ENCODE measurements around the gene TNIK. TPM values are rescaled to one million over a fixed set of nuclear protein-coding genes. Genes with fewer than 3 reads are reported as not detected.

TNIK gene
- total RNA-seq, 6 donors from 2014 or later, result 23.2 to 74.4 (median 38.3) TPM

DNA sequence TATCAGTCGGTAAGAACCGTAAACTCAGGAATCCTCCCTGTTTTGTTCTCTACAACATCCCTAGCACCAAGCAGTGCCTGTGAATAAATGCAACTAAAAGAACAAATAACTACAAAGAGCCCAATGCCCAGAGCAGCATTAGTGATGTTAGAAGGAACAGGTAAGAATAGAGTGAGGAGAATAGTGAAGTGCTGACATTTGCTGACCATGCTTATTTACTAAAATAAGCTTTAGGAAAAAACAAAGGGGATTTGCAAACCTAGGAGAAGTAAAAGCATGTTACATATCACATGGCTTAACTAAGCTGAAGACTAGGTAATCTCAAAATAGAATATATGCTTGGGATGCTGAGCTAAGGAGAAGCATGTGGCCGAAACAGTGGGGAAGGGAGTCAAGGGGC, 247.6 kb downstream of the TNIK start:
- no peak for DNase-seq
- TF ChIP-seq, protein P1, sequence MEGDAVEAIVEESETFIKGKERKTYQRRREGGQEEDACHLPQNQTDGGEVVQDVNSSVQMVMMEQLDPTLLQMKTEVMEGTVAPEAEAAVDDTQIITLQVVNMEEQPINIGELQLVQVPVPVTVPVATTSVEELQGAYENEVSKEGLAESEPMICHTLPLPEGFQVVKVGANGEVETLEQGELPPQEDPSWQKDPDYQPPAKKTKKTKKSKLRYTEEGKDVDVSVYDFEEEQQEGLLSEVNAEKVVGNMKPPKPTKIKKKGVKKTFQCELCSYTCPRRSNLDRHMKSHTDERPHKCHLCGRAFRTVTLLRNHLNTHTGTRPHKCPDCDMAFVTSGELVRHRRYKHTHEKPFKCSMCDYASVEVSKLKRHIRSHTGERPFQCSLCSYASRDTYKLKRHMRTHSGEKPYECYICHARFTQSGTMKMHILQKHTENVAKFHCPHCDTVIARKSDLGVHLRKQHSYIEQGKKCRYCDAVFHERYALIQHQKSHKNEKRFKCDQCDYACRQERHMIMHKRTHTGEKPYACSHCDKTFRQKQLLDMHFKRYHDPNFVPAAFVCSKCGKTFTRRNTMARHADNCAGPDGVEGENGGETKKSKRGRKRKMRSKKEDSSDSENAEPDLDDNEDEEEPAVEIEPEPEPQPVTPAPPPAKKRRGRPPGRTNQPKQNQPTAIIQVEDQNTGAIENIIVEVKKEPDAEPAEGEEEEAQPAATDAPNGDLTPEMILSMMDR (IDR thresholded peaks at IDR 0.05), result no peak
- TF ChIP-seq EP300 (IDR thresholded peaks at IDR 0.05), result no peak
- no peak for TF ChIP-seq POLR2AphosphoS5 (IDR thresholded peaks at IDR 0.05)
- TF ChIP-seq POLR2A (IDR thresholded peaks at IDR 0.05), result no peak
- Histone ChIP-seq H3K4me1 (no peaks in the 10 kb centered on the region), H3K9me3 (no peaks in the 10 kb centered on the region), H3K27ac (no peak overlapping the region), H3K4me3 (no peak overlapping the region), H3K36me3 (no peaks in the 10 kb centered on the region), H3K27me3 (no peaks in the 10 kb centered on the region)
- 86% methylated on average over 3 of the region's 3 CpGs for WGBS, 2 donors
- ATAC-seq (ENCODE audit: low FRiP score in 2 of 2), result no peak

DNA sequence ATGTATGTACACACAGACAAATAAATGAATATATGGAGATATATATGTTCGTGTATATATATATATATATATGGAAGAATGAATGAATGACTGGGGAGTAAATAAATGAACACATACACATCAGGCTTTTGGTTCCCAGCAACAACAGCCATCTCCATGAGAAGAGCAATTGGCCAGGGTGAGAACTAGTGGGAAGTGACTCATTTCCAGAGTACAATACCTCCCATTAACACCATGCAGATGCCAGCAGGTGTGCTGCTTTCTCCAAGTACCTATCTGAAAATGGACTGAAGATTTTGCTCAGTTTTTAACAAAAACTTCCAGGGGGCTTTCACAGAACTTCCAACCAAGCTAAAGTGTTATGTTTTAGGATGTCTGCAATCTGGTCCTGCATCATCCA, 253.9 kb downstream of the TNIK start:
- TF ChIP-seq, protein P1 (IDR thresholded peaks at IDR 0.05), result no peak
- TF ChIP-seq EP300 (IDR thresholded peaks at IDR 0.05) (no peak), POLR2A (IDR thresholded peaks at IDR 0.05) (no peak), POLR2AphosphoS5 (IDR thresholded peaks at IDR 0.05) (no peak)
- 81 to 91% methylated on average over 1 of the region's 1 CpG for WGBS, 2 donors
- Histone ChIP-seq H3K9me3 (no peaks in the 10 kb centered on the region), H3K36me3 (no peaks in the 10 kb centered on the region), H3K4me3 (no peak overlapping the region), H3K4me1 (no peaks in the 10 kb centered on the region), H3K27me3 (no peaks in the 10 kb centered on the region), H3K27ac (no peak overlapping the region)
- DNase-seq (no peak), ATAC-seq (ENCODE audit: low FRiP score in 2 of 2) (no peak)

DNA sequence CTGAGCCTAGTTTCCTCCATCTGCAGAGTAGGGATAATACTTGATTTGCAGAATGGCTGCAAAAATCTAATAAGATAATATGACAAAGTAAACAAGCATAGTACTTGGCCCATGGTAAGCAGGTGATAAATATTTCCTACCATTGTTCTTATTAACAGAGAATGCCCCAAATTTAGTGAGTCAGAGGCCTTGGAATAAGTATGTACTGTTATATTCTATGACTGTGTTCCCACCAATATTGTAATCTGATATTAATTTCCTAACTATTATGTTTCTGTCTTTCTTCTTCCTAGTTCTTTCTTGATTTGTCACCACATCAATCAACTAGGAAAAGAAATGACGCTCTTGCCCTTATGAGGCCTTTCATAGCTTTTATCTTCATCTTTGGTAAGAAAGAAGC, 255.3 kb downstream of the TNIK start:
- WGBS, 2 donors, result 75 to 80% methylated on average over 1 of the region's 1 CpG
- ATAC-seq (ENCODE audit: low FRiP score in 2 of 2), result no peak

DNA sequence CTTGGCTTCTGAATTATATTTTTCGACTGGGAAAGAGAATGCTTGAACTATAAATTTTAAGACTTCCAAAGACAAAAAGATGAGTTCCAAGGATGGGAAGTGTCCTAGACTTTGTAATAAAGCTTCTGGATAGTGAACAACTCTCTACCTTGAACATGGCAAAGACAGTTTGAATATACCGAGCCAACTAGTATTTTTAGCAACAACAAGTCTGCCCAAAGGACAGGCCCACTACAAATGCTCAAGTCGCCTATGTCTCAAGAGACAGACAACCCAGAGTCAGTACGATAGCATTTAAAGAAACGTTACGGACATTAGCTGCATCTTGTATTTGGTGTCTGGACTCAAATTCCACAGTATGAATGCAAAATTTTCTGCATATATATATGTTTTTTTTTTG, 258.4 kb downstream of the TNIK start:
- ATAC-seq (ENCODE audit: low FRiP score in 2 of 2) (no peak), DNase-seq (no peak)
- 86 to 93% methylated on average over 6 of the region's 6 CpGs for WGBS, 2 donors
- Histone ChIP-seq H3K4me1 (peaks cover 0 to 7% (median 0%) of the 10 kb centered on the region in 4 donors), H3K27ac (no peak overlapping the region), H3K4me3 (no peak overlapping the region), H3K36me3 (no peaks in the 10 kb centered on the region), H3K27me3 (no peaks in the 10 kb centered on the region), H3K9me3 (no peaks in the 10 kb centered on the region)
- TF ChIP-seq EP300 (IDR thresholded peaks at IDR 0.05), result no peak
- no peak for TF ChIP-seq POLR2A (IDR thresholded peaks at IDR 0.05)
- TF ChIP-seq, protein P1 (IDR thresholded peaks at IDR 0.05), result no peak
- no peak for TF ChIP-seq POLR2AphosphoS5 (IDR thresholded peaks at IDR 0.05)

More for the DNA sequence above, 255.3 kb downstream of the TNIK start:
- peaks cover 0 to 7% (median 0%) of the 10 kb centered on the region in 4 donors for H3K4me1 ChIP-seq
- no peak overlapping the region for H3K27ac ChIP-seq
- TF ChIP-seq, protein P1 (IDR thresholded peaks at IDR 0.05), result no peak
- TF ChIP-seq POLR2AphosphoS5 (IDR thresholded peaks at IDR 0.05), result no peak
- no peak for TF ChIP-seq EP300 (IDR thresholded peaks at IDR 0.05)
- TF ChIP-seq POLR2A (IDR thresholded peaks at IDR 0.05), result no peak
- no peaks in the 10 kb centered on the region for H3K27me3 ChIP-seq
- no peaks in the 10 kb centered on the region for H3K9me3 ChIP-seq
- DNase-seq, result no peak
- H3K4me3 ChIP-seq, result no peak overlapping the region
- no peaks in the 10 kb centered on the region for H3K36me3 ChIP-seq

DNA sequence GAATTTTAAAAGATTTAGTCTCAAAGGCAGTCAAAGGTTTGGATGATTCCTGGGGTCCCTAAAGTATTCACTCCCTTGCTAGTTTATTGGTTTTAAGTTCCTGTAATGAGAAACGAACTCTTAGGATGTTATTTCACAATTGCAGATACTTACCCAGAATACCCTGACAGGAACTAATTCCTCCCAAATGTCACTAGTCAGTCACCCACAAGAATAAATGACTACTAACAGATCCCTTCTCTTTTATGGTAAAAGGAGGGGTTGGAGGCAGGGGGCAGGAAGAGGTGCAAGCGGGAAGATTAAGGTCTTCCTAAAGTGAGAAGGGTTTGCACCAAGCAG, 259.5 kb downstream of the TNIK start:
- ATAC-seq (ENCODE audit: low FRiP score in 2 of 2), result no peak
- H3K9me3 ChIP-seq, result no peaks in the 10 kb centered on the region
- H3K27ac ChIP-seq, result no peak overlapping the region
- H3K36me3 ChIP-seq, result no peaks in the 10 kb centered on the region
- WGBS, 2 donors, result 62 to 73% methylated on average over 2 of the region's 2 CpGs
- TF ChIP-seq EP300 (IDR thresholded peaks at IDR 0.05), result no peak
- no peak for DNase-seq
- no peak overlapping the region for H3K4me3 ChIP-seq
- no peaks in the 10 kb centered on the region for H3K27me3 ChIP-seq
- peaks cover 0 to 7% (median 0%) of the 10 kb centered on the region in 4 donors for H3K4me1 ChIP-seq

Measured in upper lobe of left lung (tissue), 6 donors.